GM12878 (cell line): ENCODE results near the gene AXIN1. TPM values are rescaled to one million over a fixed set of nuclear protein-coding genes. Genes with fewer than 3 reads are reported as not detected.

ENCODE experiments used
- ATAC-seq: fragments of 200-7000 bp; cut with Tn5 transposase; 3 replicates; pipeline ENCODE4 v1.9.1; 2020; ENCODE audit warnings: mild to moderate bottlenecking, moderate library complexity
- BruUV-seq: library from RNA; stranded (reverse); fragments of 400-500 nt; replicated peaks from 2 replicates; lab custom pipeline; 2021; lab: Mats Ljungman, UMichigan
- CTCF ChIA-PET: fragments of 300-600 bp; sonication (Branson Sonifier 250); formaldehyde crosslinking; extraction: SDS; loops from one replicate; lab custom pipeline; 2021; ENCODE audit warnings: inconsistent platforms; lab: Yijun Ruan, JAX
- POLR2A ChIA-PET: fragments of 350-600 bp; formaldehyde crosslinking; extraction: SDS; loops from one replicate; lab custom pipeline; 2021; ENCODE audit warnings: inconsistent platforms; lab: Charles Lee
- RAD21 ChIA-PET: fragments of 300-600 bp; sonication (Branson Sonifier 250); formaldehyde crosslinking; loops from one replicate; lab custom pipeline; 2023; ENCODE audit warnings: antibody characterized with exemption; ENCODE audit not compliant: unreplicated experiment; lab: Charles Lee
- SMC1A ChIA-PET: fragments of 300-600 bp; sonication (Branson Sonifier 250); formaldehyde crosslinking; loops from one replicate; lab custom pipeline; 2023; ENCODE audit not compliant: unreplicated experiment, uncharacterized antibody; lab: Charles Lee
- DNase-seq: peaks from one replicate; pipeline ENCODE4 v3.0.0-alpha.2; 2011; ENCODE audit warnings: low read depth, low spot score
- FAIRE-seq: peaks from 3 replicates; lab custom pipeline; 2011; peaks lifted over from hg19 to GRCh38; lab: Jason Lieb, UNC
- H2AFZ ChIP-seq: 2 replicates; pipeline ENCODE4 v1.6.0; 2011; ENCODE audit warnings: low read depth, low read length, control low read depth; ENCODE audit not compliant: control insufficient read depth
- H3K27ac ChIP-seq: 2 replicates; pipeline ENCODE4 v1.5.1; 2011; ENCODE audit warnings: control low read depth; ENCODE audit not compliant: control insufficient read depth, insufficient read depth
- H3K27me3 ChIP-seq, 2 experiments: replicated peaks in 1 of 2; 2 replicates each; pipeline versions ENCODE4 v1.6.0 to v1.6.1; 2011; ENCODE audit warnings: low read length in 1 of 2; ENCODE audit not compliant: control insufficient read depth in 2 of 2, insufficient read depth in 2 of 2
- H3K36me3 ChIP-seq, 2 experiments: 2 replicates each; pipeline ENCODE4 v1.5.1; 2011; ENCODE audit warnings: low read length in 1 of 2; ENCODE audit not compliant: control insufficient read depth in 2 of 2, insufficient read depth in 2 of 2
- H3K4me1 ChIP-seq: 2 replicates; pipeline ENCODE4 v1.6.1; 2011; ENCODE audit warnings: mild to moderate bottlenecking, low read length, moderate library complexity, mixed read lengths; ENCODE audit not compliant: control insufficient read depth, insufficient read depth
- H3K4me2 ChIP-seq: 2 replicates; pipeline ENCODE4 v1.6.0; 2011; ENCODE audit warnings: control low read depth; ENCODE audit not compliant: control insufficient read depth, insufficient read depth
- H3K4me3 ChIP-seq: fragments of 200-600 bp; sonication (generic); 2 replicates; pipeline ENCODE4 v1.5.1; 2016
- H3K79me2 ChIP-seq: 2 replicates; pipeline ENCODE4 v1.6.0; 2011; ENCODE audit warnings: low read length; ENCODE audit not compliant: control insufficient read depth, insufficient read depth
- H3K9ac ChIP-seq: 2 replicates; pipeline ENCODE4 v1.8.0; 2011; ENCODE audit warnings: low read length, control low read depth, mixed read lengths; ENCODE audit not compliant: control insufficient read depth, insufficient read depth
- H3K9me3 ChIP-seq: replicated peaks from 3 replicates; pipeline ENCODE4 v1.5.1; 2011; ENCODE audit warnings: mild to moderate bottlenecking, low read length; ENCODE audit not compliant: control insufficient read depth, insufficient read depth
- H4K20me1 ChIP-seq: 2 replicates; pipeline ENCODE4 v1.6.0; 2011; ENCODE audit not compliant: control insufficient read depth, insufficient read depth
- CREB1 ChIP-seq: IDR thresholded peaks from 2 replicates; pipeline ENCODE4 v1.6.1; 2012; ENCODE audit warnings: low read depth, mild to moderate bottlenecking, inconsistent platforms
- FOS ChIP-seq: IDR thresholded peaks from 3 replicates; pipeline ENCODE4 v1.6.1; 2011; ENCODE audit warnings: borderline replicate concordance; ENCODE audit not compliant: insufficient read length; ENCODE audit errors: extremely low read depth
- HDAC2 ChIP-seq: fragments of 200-600 bp; sonication (generic); IDR thresholded peaks from 2 replicates; pipeline ENCODE4 v1.6.1; 2017
- LARP7 ChIP-seq: fragments of 450-650 bp; IDR thresholded peaks from 2 replicates; pipeline ENCODE4 v1.6.1; 2017; ENCODE audit warnings: mild to moderate bottlenecking
- RUNX3 ChIP-seq: IDR thresholded peaks from 2 replicates; pipeline ENCODE4 v1.6.1; 2012; ENCODE audit warnings: low read length, inconsistent platforms
- YY1 ChIP-seq: IDR thresholded peaks from 2 replicates; pipeline ENCODE4 v1.6.1; 2011; ENCODE audit warnings: low read depth, mild to moderate bottlenecking, low read length
- WGBS: methylation state at CpG from one replicate; pipeline ENCODE4 v1.1.6; 2016; ENCODE audit warnings: low lambda C conversion rate; ENCODE audit not compliant: insufficient replicate concordance, insufficient coverage; ENCODE audit errors: missing lambda C conversion rate; 5-methylcytosine and 5-hydroxymethylcytosine counted together
- in situ Hi-C: fragments of 300-500 bp; cut with MboI; formaldehyde crosslinking; loops from 9 replicates; pipeline ENCODE4 v1.14.3; 2018; ENCODE audit warnings: mixed read lengths
- intact Hi-C: fragments of 100-400 bp; cut with micrococcal nuclease; formaldehyde crosslinking; loops from one replicate; pipeline ENCODE4 v1.14.2; 2022; ENCODE audit not compliant: unreplicated experiment
- polyA plus RNA-seq, 11 experiments: library from polyadenylated mRNA; depleted of rRNA in 4 of 11; unstranded in 6 of 11; stranded (reverse) in 5 of 11; fragments of >200 nt; fragmentation: Nextera tagmentation in 4 of 11; fragmentation: Illumina TruSeq in 1 of 11; extraction: Ambion mirVana in 4 of 11; extraction: Trizol in 1 of 11; gene quantifications; 1 replicate in 1 of 11; 2 replicates in 10 of 11; pipeline versions ENCODE4 v1.2.1 to v1.2.3, GENCODE V29; 2011 to 2016; ENCODE audit warnings: inconsistent platforms in 2 of 11, missing spikeins in 2 of 11, low read depth in 1 of 11
- total RNA-seq, 4 experiments: library from RNA; depleted of rRNA in 3 of 4; stranded (reverse); fragments of >200 nt in 3 of 4; fragmentation: Illumina TruSeq in 1 of 4; extraction: Trizol in 1 of 4; gene quantifications; 2 replicates each; pipeline versions ENCODE4 v1.2.1 to v1.2.3, GENCODE V29; 2013 to 2021
- TF ChIP-seq, protein P1 (sequence below): IDR thresholded peaks from 2 replicates; pipeline ENCODE4 v1.6.1; 2011; ENCODE audit warnings: mild to moderate bottlenecking, low read depth, low read length, moderate library complexity; ENCODE audit not compliant: insufficient replicate concordance

AXIN1 gene
- total and polyA plus RNA-seq, 10 of the 15 experiments (the other 5 are each of a cell fraction or from before 2014, with no cell fraction given) = 0.26 to 27.1 (median 7.7) TPM

- 61% methylated on average over 22 of the region's 30 CpGs for WGBS
- peaks cover 0 to 3% of the 10 kb centered on the region in 2 experiments; a peak in 2 of 4 replicates for H3K36me3 ChIP-seq
- CTCF ChIA-PET = interaction anchor here (1.0 to 2.5 kb wide), 10 partner anchors 9 to 296 kb away, joined by 3 to 29 read pairs (median 9); partner anchors contain the start of gene MRPL28
- no peak overlapping the region for H3K4me3 ChIP-seq
- no peaks in the 10 kb centered on the region for H3K27me3 ChIP-seq
- no peak overlapping the region for H2AFZ ChIP-seq
- TF ChIP-seq CREB1 (no peak), FOS (no peak), YY1 (no peak), RUNX3 (no peak), LARP7 (no peak), HDAC2 (no peak)
- TF ChIP-seq, protein P1, sequence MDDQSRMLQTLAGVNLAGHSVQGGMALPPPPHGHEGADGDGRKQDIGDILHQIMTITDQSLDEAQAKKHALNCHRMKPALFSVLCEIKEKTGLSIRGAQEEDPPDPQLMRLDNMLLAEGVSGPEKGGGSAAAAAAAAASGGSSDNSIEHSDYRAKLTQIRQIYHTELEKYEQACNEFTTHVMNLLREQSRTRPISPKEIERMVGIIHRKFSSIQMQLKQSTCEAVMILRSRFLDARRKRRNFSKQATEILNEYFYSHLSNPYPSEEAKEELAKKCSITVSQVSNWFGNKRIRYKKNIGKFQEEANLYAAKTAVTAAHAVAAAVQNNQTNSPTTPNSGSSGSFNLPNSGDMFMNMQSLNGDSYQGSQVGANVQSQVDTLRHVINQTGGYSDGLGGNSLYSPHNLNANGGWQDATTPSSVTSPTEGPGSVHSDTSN = no peak
- TF ChIP-seq, all 136 proteins: peak for 0
- H3K9ac ChIP-seq = no peak overlapping the region
- ATAC-seq (no peak), DNase-seq (no peak), FAIRE-seq (no peak)
- ChIA-PET POLR2A (no interaction called here), SMC1A (interaction anchor here (1.3 to 2.1 kb wide), 3 partner anchors 9 to 254 kb away, joined by 3 to 12 read pairs (median 8); partner anchors contain the start of gene MRPL28), RAD21 (interaction anchor here (0.8 to 1.6 kb wide), 5 partner anchors 9 to 296 kb away, joined by 3 to 19 read pairs (median 5); partner anchors contain the start of gene MRPL28)
- H3K79me2 ChIP-seq = no peaks in the 10 kb centered on the region
- in situ Hi-C loops (no loop called here), intact Hi-C loops (no loop called here)
- no peaks in the 10 kb centered on the region for H3K4me1 ChIP-seq
- no peaks in the 10 kb centered on the region for H4K20me1 ChIP-seq
- no TSS peak for BruUV-seq
- H3K9me3 ChIP-seq = no peaks in the 10 kb centered on the region
- H3K27ac ChIP-seq = no peak overlapping the region
- no peak overlapping the region for H3K4me2 ChIP-seq
These were observed 8.9 kb upstream of the AXIN1 start for GRCh38 chr16:361341-361871.
